Myocyte (in vitro differentiated cells): ENCODE data around the gene LGALSL. TPM values are rescaled to one million over a fixed set of nuclear protein-coding genes. Genes with fewer than 3 reads are reported as not detected.
A peak's percentile ranks its signal among the peaks of the same experiment; 100 is the strongest.

ENCODE experiments used
- DNase-seq: peaks from one replicate; pipeline ENCODE4 v3.0.0-alpha.2; 2012; ENCODE audit warnings: low read depth
- total RNA-seq: library from RNA; depleted of rRNA; stranded (reverse); fragments of >200 nt; gene quantifications from 2 replicates; pipeline ENCODE4 v1.2.3, GENCODE V29; 2014

Gene LGALSL
- total RNA-seq, 1 donor from 2014 or later = 2.0 TPM

DNA sequence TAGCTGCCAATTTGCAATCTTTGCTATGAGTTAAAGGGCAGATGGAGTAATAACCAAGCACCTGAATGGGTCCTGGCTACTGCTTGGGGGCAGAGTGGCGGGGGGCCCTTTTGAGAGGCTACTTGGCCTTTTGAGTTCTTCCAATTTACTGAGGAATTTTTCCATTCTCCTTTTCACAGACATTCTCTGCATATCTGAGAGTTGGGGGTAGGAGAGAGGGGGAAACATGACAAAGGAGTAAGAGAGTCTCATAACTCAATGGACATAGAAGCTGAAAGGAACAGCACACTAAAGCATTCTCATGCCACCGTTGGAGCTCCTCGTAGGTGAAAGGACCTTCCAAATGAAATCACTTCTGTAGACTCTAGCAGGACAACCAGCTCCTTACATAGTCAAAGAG is 16.1 kb downstream of the LGALSL start:
- no peak for DNase-seq

DNA sequence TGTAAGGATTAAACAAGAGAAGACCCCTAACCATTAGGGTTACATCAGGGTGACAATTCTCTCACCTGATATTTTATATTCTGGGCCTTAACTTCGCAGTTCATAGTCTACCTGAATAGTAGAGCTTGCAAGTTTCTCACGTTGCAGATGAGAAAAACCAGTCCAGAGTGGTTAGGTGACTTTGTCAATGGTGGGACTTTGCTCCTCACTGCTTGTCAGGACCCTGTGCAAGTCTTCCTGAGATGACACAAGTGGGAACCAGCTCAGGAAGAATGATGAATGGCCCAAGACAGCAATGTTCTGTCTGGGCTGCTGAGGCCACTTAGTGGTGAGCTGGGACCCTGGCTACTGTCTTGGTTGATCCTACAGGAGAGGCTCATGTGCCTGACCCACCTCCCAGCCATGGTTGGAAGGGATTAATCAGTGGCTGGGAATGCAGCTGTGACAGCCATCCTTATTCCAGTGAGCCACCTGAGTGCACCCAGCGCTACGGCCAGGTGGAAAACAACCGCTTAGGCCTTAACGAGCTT is 16.9 kb downstream of the LGALSL start:
- no peak for DNase-seq

DNA sequence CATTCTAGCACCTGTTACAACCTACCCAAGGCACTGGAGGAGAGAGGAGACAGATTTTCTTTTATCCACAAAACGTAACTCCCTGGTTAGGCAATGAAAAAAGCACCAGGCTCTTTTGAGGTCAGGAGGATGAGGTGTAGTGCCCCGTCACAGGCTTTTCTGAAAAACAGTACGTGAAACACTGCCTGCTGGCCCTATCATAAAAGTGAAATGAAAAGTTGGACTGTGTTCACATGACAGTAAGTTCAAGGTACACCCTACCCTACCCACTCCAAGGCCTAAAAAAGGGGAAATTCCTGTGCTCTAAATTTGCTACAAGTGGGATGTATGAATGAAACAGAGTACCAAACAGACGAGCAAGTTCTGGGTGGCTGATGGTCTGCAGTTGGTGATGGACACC is 17.6 kb downstream of the LGALSL start:
- no peak for DNase-seq

DNA sequence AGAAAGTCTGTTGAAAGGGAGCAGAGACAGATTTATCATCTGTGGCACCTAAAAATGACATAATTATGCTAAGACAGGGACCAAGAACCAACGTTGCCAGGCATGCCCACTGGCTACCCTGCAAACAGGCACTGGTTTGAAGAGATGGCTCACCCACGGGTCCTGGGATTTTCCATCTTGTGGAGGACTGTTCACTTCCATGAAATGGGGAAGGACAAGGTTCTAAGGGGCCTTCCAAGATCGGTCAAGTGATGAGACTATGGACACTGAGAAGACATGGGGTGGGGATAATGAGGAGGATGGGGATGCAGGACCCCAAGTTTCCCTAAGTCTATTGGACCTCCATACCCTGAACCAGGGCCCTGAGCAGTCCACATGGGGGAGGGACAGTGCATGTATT is 18.9 kb downstream of the LGALSL start:
- no peak for DNase-seq

DNA sequence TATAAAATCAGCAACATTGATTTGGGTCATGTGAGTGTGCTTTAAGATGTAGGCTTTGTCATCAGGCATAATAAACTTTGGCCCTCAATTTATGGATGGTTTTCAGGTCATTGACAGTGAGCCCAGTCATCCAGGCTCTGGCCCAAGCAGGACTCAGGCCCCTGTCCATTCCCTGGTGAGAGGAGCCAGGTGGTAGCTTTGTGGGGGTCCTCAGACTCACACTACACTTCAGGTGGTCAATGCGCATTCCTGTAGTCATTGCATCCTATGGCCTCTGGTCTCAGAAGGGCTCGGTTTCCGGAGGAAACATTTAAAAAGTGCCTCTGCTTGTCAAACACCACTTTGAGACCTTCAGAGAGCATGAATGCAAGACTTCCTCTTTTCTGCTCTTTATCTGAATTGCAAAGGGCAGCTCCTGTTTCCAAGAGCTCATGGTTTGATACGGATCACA is 20.2 kb downstream of the LGALSL start:
- no peak for DNase-seq

- no peak for DNase-seq
Observed at GRCh38 chr2:64474636-64475035, 20.7 kb downstream of the LGALSL start.

GRCh38 chr2:64477037-64477436 is 23.1 kb downstream of the LGALSL start:
- no peak for DNase-seq

- DNase-seq = no peak
Observed at GRCh38 chr2:64477979-64478378, 24.0 kb downstream of the LGALSL start.

GRCh38 chr2:64478502-64479230 is 24.7 kb downstream of the LGALSL start:
- DNase-seq = peak; percentile 36

GRCh38 chr2:64479259-64480117 is 25.5 kb downstream of the LGALSL start:
- peak; percentile 24 for DNase-seq

- DNase-seq = no peak
Observed at GRCh38 chr2:64481665-64482064, 27.7 kb downstream of the LGALSL start.

GRCh38 chr2:64482243-64482642 is 28.3 kb downstream of the LGALSL start:
- no peak for DNase-seq

DNA sequence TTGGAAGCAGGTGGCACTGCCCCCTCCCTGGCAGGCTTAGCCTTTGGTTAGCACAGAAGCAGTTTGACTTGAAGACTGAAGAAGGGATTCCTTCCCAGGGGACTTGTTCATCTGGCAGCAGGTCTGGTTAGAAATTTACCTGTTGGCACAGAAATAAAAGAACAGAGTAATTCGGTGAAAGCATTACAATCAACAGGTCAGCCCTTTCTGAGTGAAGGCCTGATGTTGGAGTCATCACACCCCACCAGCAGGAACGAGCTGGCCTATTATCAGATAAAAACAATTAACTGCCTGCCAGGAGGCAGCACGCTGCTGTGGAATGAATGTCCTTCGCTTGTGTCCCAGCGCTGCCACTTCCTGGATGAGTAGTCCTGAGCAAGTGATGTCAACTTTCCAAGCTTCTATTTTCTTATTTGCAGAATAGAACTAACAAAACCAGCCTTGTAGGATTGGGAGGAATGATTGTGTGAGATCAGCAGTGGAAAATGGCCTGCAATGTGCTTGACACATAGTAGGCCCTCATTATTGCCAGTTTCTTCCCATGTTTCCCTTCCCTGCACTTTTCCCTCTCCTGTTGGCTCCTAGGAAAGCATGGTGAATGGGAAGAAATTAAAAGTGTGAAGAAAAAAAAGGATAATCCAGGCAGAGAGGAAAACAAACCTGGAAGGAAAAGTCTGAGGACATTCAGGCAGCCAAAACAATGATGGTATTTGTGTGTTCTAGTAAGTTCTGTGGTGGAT is 29.0 kb downstream of the LGALSL start:
- no peak for DNase-seq

- DNase-seq = no peak
Observed at GRCh38 chr2:64485331-64485730, 31.4 kb downstream of the LGALSL start.

- DNase-seq = peak; percentile 60
Observed at GRCh38 chr2:64485961-64486360, 32.0 kb downstream of the LGALSL start.

GRCh38 chr2:64487256-64488049 is 33.5 kb downstream of the LGALSL start:
- no peak for DNase-seq

GRCh38 chr2:64488050-64488974 is 34.4 kb downstream of the LGALSL start:
- DNase-seq = peak; percentile 73

- DNase-seq = no peak
Observed at GRCh38 chr2:64489081-64489751, 35.3 kb downstream of the LGALSL start.

DNA sequence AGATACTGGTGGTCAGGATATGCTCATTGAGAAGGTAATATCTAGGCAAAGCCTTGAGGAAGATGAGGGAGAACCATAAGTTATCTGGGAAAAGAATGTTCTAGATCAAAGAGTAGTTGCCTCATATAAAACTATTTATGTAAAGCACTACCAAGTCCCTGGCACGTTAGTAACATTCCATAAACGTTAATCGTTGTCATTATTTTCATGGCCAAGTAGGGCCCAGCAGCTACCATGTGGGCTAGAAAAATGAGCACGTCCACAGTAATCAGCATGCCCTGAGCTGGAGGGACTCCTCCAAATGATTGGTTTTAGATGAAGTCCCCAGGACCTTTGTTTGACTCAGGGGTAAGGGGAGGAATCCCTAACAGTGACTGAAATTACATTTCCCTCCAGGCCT is 37.5 kb downstream of the LGALSL start:
- DNase-seq = no peak
